ENCODE data around the gene OPCML.

The OPCML gene

DNA sequence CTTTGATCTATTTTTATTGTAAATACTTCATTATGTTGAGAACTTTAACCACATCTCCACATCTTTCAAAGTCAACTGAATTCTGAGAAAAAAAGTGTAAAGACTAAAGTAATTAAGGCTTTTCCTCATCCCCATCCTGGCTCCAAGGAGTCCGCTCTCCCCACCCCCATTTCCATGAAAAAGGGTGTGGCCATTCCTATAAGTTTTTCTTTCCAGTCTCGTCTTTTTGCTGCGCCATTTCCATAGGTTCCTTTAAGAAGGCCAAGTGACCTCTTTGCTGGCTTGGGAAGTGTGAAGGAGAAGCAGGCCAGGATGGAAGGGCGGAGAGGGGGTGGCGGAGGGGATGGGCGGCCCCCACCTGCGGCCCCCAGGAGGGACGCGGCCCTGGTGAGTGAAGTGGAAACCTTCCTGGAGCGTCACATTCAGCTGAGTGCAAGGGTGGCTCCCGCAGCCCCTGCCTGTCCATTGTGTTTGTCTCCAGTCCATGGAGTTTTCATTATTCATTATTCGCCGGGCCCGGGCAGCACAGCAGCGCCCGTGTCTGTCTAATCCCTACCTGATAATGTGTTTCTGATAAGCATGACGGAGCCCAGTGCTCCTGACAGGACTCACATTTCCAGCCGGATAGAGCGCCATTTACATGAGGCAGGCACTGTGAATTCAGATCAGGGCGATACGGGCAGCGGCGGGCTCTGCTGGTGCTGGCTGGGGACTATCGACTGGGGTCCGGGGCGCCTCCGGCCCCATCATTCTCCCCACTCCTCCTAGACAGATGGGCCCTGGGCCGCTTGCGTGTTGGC lies 739.8 kb downstream of the OPCML start:
- no peak for DNase-seq (ENCODE audit: low read depth in 2 of 2)

DNA sequence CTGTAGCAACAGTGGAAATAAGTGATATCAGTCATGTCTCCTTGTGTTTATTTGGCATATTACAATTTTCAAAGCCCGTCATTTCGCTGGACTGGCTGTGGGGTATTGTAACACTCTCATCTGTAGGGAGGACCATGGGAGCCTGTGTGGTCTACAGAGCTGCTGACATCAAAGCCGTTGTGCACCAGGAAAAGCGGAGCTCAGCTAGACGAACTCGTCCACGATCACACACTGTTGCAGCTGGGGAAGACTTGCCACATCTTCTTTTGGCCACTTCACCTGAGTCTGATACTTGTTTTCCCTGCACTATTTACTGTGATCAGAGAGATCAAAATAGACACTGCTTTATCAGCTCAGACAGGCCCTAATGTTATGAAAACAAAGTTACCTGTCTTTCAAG lies 741.3 kb downstream of the OPCML start:
- DNase-seq (ENCODE audit: low read depth in 2 of 2), result no peak

GRCh38 chr11:132790466-132790865 lies 741.8 kb downstream of the OPCML start:
- no peak for DNase-seq (ENCODE audit: low read depth in 2 of 2)

DNA sequence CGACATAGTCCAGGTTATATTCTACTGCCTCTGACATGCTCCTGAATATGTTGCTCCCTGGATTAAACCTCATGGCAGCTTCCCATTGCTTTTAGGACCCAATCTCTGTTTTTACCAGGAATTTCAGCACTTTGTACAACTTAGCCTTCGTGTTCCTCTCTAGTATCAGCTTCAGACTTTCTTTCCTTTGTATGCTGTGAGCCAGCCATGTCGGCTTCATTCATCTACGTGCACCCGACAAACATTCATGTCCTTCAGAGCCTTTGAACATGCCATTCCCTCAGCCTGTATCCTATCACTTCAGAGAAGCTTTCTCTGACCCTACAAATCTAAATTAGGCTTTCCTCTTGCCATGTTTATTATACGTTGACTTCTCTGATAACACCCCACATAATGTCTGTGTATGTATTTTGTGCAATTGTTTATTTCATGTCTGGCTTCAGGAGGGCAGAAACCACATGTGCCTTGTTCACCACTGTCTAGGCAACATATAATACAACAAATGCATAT lies 743.4 kb downstream of the OPCML start:
- no peak for DNase-seq (ENCODE audit: low read depth in 2 of 2)

DNA sequence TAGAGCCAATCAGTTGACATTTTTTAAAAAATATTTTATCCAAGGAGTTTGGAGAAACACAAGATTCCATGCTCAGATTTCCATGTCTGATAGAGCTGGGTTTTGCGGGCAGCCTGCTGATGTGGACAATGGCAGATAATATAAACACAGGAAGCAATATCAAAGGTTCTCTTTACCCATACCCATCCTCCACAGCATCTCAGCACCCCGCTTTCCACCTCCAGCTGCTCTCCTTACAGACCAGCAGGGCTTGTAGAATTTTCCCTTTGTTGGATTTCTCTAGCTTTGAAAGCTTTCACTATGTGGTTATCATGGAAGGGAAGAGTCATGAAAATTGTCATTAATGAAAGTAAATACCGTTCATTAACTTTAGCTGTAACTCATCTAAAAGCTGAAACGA lies 746.4 kb downstream of the OPCML start:
- no peak for DNase-seq (ENCODE audit: low read depth in 2 of 2)

DNA sequence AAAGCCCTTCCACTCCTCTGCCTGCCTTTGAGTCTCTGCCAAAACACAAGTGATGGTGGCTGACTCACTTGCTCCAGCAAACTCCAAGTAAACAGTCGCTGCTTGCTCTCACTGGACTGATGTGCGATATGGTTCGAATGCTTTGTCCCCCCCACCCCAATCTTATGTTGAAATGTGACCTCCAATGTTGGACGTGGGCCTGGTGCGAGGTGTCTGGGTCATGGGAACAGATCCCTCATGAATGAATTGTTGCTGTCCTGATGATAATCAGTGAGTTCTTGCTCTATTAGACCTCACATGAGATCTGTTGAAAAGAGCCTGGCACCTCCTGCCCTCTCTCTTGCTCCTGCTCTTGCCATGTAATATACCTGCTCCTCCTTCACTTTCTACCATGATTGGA lies 747.9 kb downstream of the OPCML start:
- DNase-seq (ENCODE audit: low read depth in 2 of 2), result no peak

DNA sequence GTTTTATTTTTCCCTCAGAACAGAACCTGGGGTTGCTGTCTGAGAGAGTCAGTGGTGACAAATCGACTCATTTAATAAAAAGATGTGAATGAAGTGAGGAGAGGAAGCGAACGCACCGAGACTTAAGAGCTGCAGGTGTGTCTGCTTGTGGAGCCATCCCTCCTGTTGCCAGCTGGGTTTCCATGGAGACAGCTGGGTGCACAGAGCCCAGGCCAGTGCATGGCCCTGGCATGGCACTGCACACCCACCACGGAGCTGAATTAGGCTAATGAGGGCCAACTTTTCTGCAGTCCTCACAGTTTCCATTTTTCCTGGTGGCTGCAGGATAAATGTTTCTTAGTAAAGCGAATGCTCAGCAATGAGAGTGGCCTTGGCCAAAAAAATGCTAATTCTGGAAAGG lies 750.2 kb downstream of the OPCML start:
- DNase-seq (ENCODE audit: low read depth in 2 of 2), result no peak

DNA sequence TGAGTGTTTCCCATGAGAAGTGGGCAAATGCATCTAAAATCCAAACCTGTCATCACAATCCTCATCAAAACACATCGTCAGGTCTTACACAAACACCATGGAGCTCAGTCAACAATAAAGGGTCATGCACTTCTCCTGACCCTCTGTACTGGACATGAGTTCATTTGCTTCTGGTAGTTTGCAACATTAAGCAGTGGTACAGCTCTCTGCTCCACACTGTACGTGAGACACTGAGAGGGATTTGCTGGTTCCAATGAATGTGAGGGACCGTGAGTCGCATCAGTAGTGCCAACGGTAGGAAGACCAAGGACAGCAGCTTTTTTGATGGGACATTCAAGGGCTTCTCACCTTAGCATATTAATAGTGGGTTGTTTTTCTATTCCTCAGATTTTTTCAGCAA lies 752.3 kb downstream of the OPCML start:
- DNase-seq (ENCODE audit: low read depth in 2 of 2), result no peak

- no peak for DNase-seq (ENCODE audit: low read depth in 2 of 2)
Observed at GRCh38 chr11:132779497-132779896, 752.8 kb downstream of the OPCML start.

DNA sequence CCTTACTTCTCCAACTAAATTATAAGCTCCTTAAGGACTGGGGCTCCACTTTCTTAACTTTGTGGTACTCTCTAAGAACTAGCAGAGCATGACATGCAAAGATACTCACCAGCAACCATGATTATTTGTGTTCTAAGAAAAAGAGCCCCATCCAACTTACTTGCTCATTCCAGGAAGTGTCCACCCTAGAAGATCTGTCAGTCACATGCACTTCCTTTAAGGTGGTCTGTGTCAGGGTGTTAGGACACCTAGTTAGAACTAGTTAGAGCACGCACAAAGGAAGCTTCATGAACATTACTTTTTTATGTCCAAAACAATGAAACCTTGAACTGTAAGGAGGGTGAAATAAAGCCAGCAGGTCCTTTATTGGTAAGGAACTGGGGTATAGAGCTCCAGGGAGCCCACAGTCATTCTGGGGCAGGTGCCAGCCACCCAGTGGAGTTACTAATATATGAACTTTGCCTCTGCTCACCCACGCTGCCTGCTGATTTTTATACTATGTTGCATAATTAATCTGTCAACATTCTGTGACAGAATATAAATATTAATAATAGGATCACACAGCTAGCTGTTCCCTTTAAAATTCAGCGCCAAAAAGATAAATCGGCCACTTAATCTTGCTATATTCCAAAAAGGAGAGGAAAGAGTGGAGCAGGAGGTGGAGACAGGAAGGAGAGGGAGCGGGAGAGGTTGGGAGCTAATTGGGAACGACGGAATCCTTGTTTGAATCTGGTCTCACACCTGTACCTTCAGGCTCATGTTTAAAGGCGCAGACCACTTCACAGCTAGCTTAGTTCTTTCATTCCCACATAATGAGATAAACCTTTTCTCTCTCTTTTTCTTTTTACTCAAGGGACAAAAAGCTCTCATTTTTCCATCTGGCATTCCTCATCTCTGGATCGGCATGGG lies 755.0 kb downstream of the OPCML start:
- no peak for DNase-seq (ENCODE audit: low read depth in 2 of 2)

DNA sequence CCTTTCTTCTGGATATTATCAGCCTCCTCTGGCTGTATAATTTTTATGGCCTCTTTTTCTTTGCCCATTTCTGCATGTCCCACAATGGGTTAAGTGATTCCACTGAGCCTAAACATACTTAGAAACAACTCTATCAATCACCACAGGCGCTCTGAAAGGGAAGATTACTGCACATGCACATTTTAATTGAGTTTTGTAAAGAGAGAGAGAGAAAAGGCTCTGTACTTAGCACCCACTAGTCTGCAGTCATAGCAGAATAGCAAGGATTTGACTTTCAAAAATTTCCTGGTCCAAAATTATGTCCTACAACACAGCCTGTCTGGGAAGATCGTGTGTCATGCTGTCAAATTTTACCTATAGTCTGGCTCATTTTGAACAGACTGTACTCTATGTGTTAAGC lies 758.5 kb downstream of the OPCML start:
- no peak for DNase-seq (ENCODE audit: low read depth in 2 of 2)

DNA sequence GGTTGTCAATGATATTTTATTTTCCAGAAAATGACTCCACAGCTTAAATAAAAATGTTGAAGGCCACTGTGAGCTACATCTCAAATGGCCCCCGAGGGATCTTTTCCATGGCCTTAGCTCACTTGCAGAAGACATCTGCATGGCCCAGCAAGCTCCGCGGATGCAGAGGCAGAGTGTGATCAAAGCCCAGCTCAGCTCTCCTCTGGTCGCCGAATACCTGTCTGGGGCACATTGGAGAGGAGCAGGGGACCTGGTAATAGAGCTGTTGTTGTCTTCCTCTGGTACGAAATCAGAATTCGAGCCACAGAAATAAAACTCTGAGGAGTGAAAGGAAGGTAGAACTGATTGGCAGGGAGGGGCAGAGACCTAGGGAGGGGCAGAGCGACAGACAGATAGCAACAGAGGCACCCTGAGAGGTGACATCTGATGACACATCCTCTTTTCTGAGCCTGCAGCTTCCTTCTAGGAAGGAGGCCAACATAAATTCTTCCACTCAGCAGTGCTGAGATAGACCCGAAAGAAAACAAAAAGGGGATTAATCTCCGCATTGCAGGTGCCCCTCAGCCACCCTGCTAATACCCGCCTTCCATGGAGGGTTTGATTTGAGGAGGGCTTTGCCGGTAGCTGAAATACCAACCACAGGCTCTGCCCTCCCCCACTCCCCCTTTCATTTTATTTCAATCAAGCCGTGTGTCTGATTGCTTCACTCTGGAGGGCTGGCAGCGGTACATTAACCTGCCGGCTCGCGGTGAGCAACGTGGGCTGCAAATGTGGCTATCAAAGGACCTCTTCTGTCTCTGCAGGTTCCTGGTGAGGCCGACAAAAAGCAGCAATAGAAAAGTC lies 759.4 kb downstream of the OPCML start:
- no peak for DNase-seq (ENCODE audit: low read depth in 2 of 2)

- no peak for DNase-seq (ENCODE audit: low read depth in 2 of 2)
Observed at GRCh38 chr11:132771746-132772145, 760.6 kb downstream of the OPCML start.

- DNase-seq (ENCODE audit: low read depth in 2 of 2), result no peak
Observed at GRCh38 chr11:132770829-132771530, 761.3 kb downstream of the OPCML start.

- DNase-seq (ENCODE audit: low read depth in 2 of 2), result no peak
Observed at GRCh38 chr11:132763503-132763902, 768.8 kb downstream of the OPCML start.

GRCh38 chr11:132755934-132756333 lies 776.4 kb downstream of the OPCML start:
- DNase-seq (ENCODE audit: low read depth in 2 of 2), result no peak

DNA sequence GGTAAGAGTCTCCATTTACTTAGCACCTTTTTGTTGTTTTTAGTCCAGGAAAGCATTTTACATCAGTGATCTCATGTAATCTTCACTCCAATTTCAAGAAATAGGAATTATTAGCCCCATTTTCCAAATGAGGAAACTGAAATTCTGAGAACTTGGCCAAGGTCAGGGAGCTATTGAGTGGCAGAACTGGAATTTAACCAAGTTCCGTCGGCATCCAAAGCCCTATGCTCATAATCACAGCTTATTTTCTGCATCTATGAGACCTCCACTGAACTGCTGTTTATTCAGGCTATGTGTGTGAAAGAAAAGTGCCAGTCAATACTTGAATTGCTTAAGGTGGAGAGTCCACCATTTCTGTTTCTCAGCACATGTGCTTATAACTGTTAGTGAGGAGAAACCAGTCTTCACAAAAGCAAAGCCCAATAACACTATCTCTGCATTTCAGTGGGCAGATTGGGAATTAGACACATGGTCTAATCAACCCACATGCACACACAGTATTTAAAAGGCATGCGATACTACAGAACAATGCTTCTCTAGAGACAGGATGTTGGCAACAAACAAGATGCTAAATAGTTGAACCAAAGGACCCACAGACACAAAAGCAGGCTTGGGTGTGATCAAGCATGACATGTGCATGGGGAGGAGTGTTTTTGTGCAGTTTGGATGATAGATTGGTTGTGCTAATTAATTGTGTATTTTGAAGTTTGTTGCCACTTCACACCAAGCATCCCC lies 780.6 kb downstream of the OPCML start:
- no peak for DNase-seq (ENCODE audit: low read depth in 2 of 2)

DNA sequence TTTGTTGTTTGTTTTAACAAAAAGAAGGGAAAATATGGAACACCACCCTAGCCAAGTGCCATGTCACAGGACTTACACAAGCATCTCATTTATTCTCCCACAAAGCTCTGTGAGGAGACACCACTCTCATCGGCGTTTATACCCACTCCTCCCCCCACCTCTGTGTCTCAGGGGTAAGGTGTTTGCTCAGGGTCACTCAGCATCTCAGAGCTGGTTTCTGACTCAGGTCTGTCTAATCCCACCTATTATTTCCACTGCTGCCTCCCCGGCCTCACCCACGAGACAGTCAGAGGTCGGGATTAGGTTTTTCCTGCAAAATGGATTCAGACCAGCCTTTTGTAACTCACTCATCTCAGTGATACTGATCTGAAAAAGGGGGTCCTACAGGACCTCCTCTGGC lies 786.0 kb downstream of the OPCML start:
- no peak for DNase-seq (ENCODE audit: low read depth in 2 of 2)

- DNase-seq (ENCODE audit: low read depth in 2 of 2), result no peak
Observed at GRCh38 chr11:132745306-132745705, 787.0 kb downstream of the OPCML start.

DNA sequence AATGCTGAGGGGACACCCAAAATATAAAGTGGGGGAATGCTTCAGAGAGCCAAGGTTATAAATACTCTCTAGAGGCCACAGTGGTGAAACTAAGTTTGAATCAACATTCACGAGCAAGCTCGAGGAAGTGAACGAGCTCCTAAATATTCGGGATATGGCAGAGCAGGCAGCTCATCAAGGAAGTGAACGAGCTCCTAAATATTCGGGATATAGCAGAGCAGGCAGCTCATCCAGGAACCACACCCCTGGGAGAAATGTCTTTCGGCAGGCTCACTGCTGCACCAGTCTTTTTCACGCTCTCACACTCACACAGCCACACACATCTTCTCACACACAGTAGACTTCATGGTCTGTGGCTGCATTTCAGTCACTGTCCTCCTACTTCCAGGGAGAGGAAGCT lies 787.5 kb downstream of the OPCML start:
- no peak for DNase-seq (ENCODE audit: low read depth in 2 of 2)

DNA sequence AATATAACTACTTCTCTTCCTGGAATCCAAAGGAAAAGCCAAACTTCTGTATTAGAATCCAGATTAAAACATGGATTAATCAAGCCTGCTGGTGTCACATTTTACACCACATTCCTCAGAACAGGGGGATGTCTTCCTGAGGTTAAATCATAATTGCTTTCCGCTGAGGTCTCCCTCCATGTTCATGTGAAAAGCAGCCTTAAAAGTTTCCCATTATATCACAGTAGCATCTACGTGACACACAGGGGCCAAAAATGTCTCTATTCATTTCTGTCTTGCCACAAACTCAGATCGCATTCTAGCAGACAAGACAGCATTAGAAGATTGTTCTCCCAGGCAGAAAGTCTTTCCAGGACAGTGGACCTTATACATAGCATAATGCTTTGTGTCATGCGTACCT lies 788.7 kb downstream of the OPCML start:
- no peak for DNase-seq (ENCODE audit: low read depth in 2 of 2)

Measured in stimulated activated CD4-positive, alpha-beta T cell treated with anti-CD3 and anti-CD28 coated beads, Interleukin-4, amount 100 ng/mL, for 48 hours (primary cell).